ENCODE results near the gene IGFBP7. TPM values are rescaled to one million over a fixed set of nuclear protein-coding genes. Genes with fewer than 3 reads are reported as not detected.

The IGFBP7 gene
- total and polyA plus RNA-seq, 2 experiments from 2014 or later = 951 to 1,359 TPM

DNA sequence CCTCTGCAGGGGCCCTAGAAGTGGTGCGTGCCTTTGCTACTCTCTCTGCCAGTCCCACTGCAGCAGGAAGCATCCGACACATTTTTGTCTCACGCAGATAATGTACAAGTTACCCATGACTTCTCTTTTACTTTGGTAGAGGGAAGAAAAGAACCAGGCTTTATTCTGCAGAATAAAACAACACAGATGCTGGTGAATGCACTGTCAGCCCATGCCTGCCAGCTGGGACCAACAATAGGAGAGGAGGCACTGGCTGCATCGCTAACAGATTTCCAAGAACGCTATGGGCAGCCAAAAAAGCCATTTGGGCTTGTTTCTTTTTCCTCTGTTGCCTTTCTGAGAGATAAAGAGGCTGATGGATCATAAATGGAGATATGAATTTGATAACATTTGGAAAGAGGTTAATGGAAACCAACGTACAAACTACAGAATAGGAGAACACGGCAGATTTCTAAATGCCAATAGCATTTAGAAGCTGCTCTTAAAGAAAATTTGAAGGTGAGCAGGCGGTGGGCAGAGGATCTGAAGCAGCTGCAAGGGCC, 47.5 kb upstream of the IGFBP7 start:
- TF ChIP-seq EZH2 (IDR thresholded peaks at IDR 0.05; ENCODE audit: insufficient read depth, poor library complexity, severe bottlenecking) (no peak), EZH2phosphoT487 (IDR thresholded peaks at IDR 0.05; ENCODE audit: insufficient read depth, low read depth) (no peak)
- WGBS, 2 experiments (ENCODE audit: low coverage in 1 of 2, low lambda C conversion rate in 2 of 2, missing lambda C conversion rate in 2 of 2) = 63 to 65% methylated on average over 8 of the region's 8 CpGs
- no peak overlapping the region for H3K27ac ChIP-seq
- H3K9ac ChIP-seq = no peak overlapping the region
- no peaks in the 10 kb centered on the region for H3F3A ChIP-seq (ENCODE audit: insufficient read depth)
- no peak for DNase-seq
- H3K79me2 ChIP-seq (ENCODE audit: insufficient read depth) = no peaks in the 10 kb centered on the region
- H3K27me3 ChIP-seq (replicated peaks; ENCODE audit: insufficient read depth) = no peaks in the 10 kb centered on the region
- H3K9me2 ChIP-seq (ENCODE audit: insufficient read depth) = no peaks in the 10 kb centered on the region
- no peaks in the 10 kb centered on the region for H3K9me3 ChIP-seq (ENCODE audit: low read depth)
- no peak overlapping the region for H2AFZ ChIP-seq
- no peaks in the 10 kb centered on the region; the same call in 1 of the 2 replicates for H3K4me1 ChIP-seq (ENCODE audit: insufficient read depth)
- in situ Hi-C loops (cut with MboI) = loop anchor here (10.0 kb wide), 1 partner anchor 113 kb away; no protein-coding TSS in a partner anchor
- H3K36me3 ChIP-seq (ENCODE audit: low read depth) = no peaks in the 10 kb centered on the region
- H4K20me1 ChIP-seq (ENCODE audit: insufficient read depth) = no peaks in the 10 kb centered on the region
- no peak overlapping the region for H3K4me3 ChIP-seq
- H3K4me2 ChIP-seq (ENCODE audit: unreplicated experiment) = no peak overlapping the region

DNA sequence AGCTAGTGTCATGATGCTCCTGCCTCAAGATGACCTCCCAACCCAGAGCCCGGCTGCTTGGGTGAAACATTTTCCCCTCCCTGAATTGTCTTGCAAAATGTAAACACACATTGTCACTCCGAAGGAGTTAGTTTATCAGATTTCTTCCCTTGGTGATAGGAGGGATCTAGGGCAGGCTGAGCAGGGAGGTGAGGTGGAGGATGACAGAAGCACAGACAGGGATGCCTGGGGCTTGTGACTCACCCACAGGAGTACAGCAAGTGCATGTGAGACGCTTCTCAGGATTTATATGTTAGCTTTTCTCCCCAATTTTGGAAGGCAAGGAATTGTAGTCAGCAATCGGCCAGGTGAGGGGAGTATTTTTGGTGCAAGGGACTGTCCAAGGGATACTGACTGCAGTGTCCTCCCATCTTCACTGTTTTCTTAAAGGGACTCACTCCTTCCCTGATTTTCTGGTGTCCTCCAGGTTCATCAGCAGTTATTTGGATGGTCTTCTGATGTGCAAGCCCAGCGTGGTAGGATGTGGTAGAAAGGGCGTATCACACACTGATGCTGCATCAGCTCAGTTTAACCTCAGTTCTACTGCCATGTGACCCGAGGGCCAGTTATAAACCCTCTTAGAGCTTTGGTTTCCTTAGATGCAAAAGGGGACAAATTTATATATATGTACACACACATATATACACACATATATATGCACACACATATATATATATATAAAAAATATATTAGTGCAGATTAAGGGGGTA, 46.2 kb upstream of the IGFBP7 start:
- no peaks in the 10 kb centered on the region for H3K79me2 ChIP-seq (ENCODE audit: insufficient read depth)
- H3K9ac ChIP-seq = no peak overlapping the region
- H2AFZ ChIP-seq = no peak overlapping the region
- TF ChIP-seq EZH2 (IDR thresholded peaks at IDR 0.05; ENCODE audit: insufficient read depth, poor library complexity, severe bottlenecking) = no peak
- no peak for TF ChIP-seq EZH2phosphoT487 (IDR thresholded peaks at IDR 0.05; ENCODE audit: insufficient read depth, low read depth)
- no peak overlapping the region for H3K4me2 ChIP-seq (ENCODE audit: unreplicated experiment)
- H3F3A ChIP-seq (ENCODE audit: insufficient read depth) = no peaks in the 10 kb centered on the region
- no peaks in the 10 kb centered on the region; the same call in 1 of the 2 replicates for H3K4me1 ChIP-seq (ENCODE audit: insufficient read depth)
- DNase-seq = peak; percentile 23
- H3K4me3 ChIP-seq = no peak overlapping the region
- 75% methylated on average over 7 of the region's 7 CpGs for WGBS, 2 experiments (ENCODE audit: low coverage in 1 of 2, low lambda C conversion rate in 2 of 2, missing lambda C conversion rate in 2 of 2)
- no peak overlapping the region for H3K27ac ChIP-seq
- no peaks in the 10 kb centered on the region for H3K36me3 ChIP-seq (ENCODE audit: low read depth)
- H3K9me3 ChIP-seq (ENCODE audit: low read depth) = no peaks in the 10 kb centered on the region
- no peaks in the 10 kb centered on the region for H4K20me1 ChIP-seq (ENCODE audit: insufficient read depth)
- H3K9me2 ChIP-seq (ENCODE audit: insufficient read depth) = no peaks in the 10 kb centered on the region
- in situ Hi-C loops (cut with MboI) = loop anchor here (10.0 kb wide), 1 partner anchor 112 kb away; no protein-coding TSS in a partner anchor
- H3K27me3 ChIP-seq (replicated peaks; ENCODE audit: insufficient read depth) = no peaks in the 10 kb centered on the region

DNA sequence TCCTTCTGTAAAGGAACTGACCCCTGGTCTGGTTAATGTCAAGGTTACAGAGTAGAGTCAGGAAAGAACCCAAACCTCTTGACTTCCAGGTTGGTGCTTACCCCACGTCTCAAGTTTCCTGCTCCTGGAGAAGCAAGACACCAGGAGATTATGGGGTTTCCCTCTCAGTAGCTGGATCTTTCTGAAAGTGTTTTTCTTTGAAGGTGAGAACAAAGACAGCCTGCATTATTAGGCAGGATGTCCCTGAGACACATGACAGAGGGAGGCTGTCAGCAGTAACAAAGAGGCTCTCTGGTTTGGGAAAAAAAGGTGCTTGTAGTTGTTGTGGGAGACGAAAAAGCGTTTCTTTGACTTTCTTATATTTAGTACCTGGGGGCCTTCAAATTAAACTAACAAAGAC, 44.7 kb upstream of the IGFBP7 start:
- Histone ChIP-seq H3K4me1 (ENCODE audit: insufficient read depth) (no peaks in the 10 kb centered on the region; the same call in 1 of the 2 replicates), H3K36me3 (ENCODE audit: low read depth) (no peaks in the 10 kb centered on the region), H3K27me3 (replicated peaks; ENCODE audit: insufficient read depth) (no peaks in the 10 kb centered on the region), H3K9me3 (ENCODE audit: low read depth) (no peaks in the 10 kb centered on the region), H4K20me1 (ENCODE audit: insufficient read depth) (no peaks in the 10 kb centered on the region), H3K9ac (no peak overlapping the region), H3F3A (ENCODE audit: insufficient read depth) (peaks cover 2% of the 10 kb centered on the region; the same call in 1 of the 2 replicates), H3K4me3 (no peak overlapping the region), H3K4me2 (ENCODE audit: unreplicated experiment) (no peak overlapping the region), H3K79me2 (ENCODE audit: insufficient read depth) (no peaks in the 10 kb centered on the region), H3K9me2 (ENCODE audit: insufficient read depth) (no peaks in the 10 kb centered on the region), H2AFZ (no peak overlapping the region), H3K27ac (no peak overlapping the region)
- in situ Hi-C loops (cut with MboI) = loop anchor here (10.0 kb wide), 1 partner anchor 110 kb away; no protein-coding TSS in a partner anchor
- no peak for TF ChIP-seq EZH2phosphoT487 (IDR thresholded peaks at IDR 0.05; ENCODE audit: insufficient read depth, low read depth)
- TF ChIP-seq EZH2 (IDR thresholded peaks at IDR 0.05; ENCODE audit: insufficient read depth, poor library complexity, severe bottlenecking) = no peak
- 92 to 95% methylated on average over 3 of the region's 3 CpGs for WGBS, 2 experiments (ENCODE audit: low coverage in 1 of 2, low lambda C conversion rate in 2 of 2, missing lambda C conversion rate in 2 of 2)
- DNase-seq = no peak

DNA sequence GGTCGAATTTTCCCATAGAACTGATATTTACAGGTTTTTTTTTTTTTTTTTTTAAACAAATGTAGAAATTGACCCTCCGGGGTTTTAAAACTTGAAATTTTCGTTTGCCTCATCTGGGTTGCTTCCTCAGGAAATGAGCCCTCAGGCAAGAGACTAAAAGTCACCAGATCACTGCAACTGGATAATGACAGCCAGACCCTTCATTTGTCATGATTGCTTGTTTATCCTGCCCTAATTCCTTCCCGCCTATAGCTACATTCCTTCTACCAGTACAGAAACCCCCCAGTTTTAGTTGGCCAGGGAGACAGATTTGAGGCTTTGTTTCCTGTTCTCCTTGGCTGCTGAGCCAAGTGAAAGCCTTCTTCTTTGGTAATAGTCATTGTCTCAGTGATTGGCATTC, 44.0 kb upstream of the IGFBP7 start:
- DNase-seq = peak; percentile 18
- no peaks in the 10 kb centered on the region for H3K27me3 ChIP-seq (replicated peaks; ENCODE audit: insufficient read depth)
- no peaks in the 10 kb centered on the region for H3K36me3 ChIP-seq (ENCODE audit: low read depth)
- in situ Hi-C loops (cut with MboI) = loop anchor here (10.0 kb wide), 1 partner anchor 109 kb away; no protein-coding TSS in a partner anchor
- no peaks in the 10 kb centered on the region for H4K20me1 ChIP-seq (ENCODE audit: insufficient read depth)
- H3K27ac ChIP-seq = no peak overlapping the region
- H3K9me3 ChIP-seq (ENCODE audit: low read depth) = no peaks in the 10 kb centered on the region
- H2AFZ ChIP-seq = no peak overlapping the region
- no peak overlapping the region for H3K9ac ChIP-seq
- no peak overlapping the region for H3K4me2 ChIP-seq (ENCODE audit: unreplicated experiment)
- no peak overlapping the region for H3K4me3 ChIP-seq
- H3K79me2 ChIP-seq (ENCODE audit: insufficient read depth) = no peaks in the 10 kb centered on the region
- peaks cover 5% of the 10 kb centered on the region for H3K4me1 ChIP-seq (ENCODE audit: insufficient read depth)
- peaks cover 9% of the 10 kb centered on the region for H3F3A ChIP-seq (ENCODE audit: insufficient read depth)
- WGBS, 2 experiments (ENCODE audit: low coverage in 1 of 2, low lambda C conversion rate in 2 of 2, missing lambda C conversion rate in 2 of 2) = 45 to 47% methylated on average over 4 of the region's 4 CpGs
- TF ChIP-seq EZH2phosphoT487 (IDR thresholded peaks at IDR 0.05; ENCODE audit: insufficient read depth, low read depth) (no peak), EZH2 (IDR thresholded peaks at IDR 0.05; ENCODE audit: insufficient read depth, poor library complexity, severe bottlenecking) (no peak)
- H3K9me2 ChIP-seq (ENCODE audit: insufficient read depth) = no peaks in the 10 kb centered on the region
